Pancreas (tissue), 10 donors: ENCODE measurements around the gene CNOT1. TPM values are rescaled to one million over a fixed set of nuclear protein-coding genes. Genes with fewer than 3 reads are reported as not detected.
A peak's percentile ranks its signal among the peaks of the same experiment; 100 is the strongest.
"Not testable (repeated sequence)": the region's sequence is repeated elsewhere in the genome, so short reads cannot be mapped to it uniquely, and the experiment has no call there.

Source experiments
- ATAC-seq, 4 donors: fragments of 200-7000 bp; cut with Tn5 transposase; one replicate each; pipeline versions ENCODE4 v1.8.0 to v1.9.1; 2020; ENCODE audit warnings: mild to moderate bottlenecking in 4 of 4, moderate library complexity in 4 of 4
- DNase-seq, 6 donors: peaks; one replicate each; pipeline ENCODE4 v3.0.0-alpha.2; 2020
- FAIRE-seq: peaks from 2 replicates; lab custom pipeline; 2012; peaks lifted over from hg19 to GRCh38; lab: Jason Lieb, UNC
- H3K27ac ChIP-seq, 4 donors: fragments of 200-600 bp; sonication (generic); 1 replicate in 3 of 4; 2 replicates in 1 of 4; pipeline versions ENCODE4 v1.5.0 to v1.8.0; 2020
- H3K27me3 ChIP-seq, 4 donors: fragments of 200-600 bp; one replicate each; pipeline ENCODE4 v1.8.0; 2021
- H3K36me3 ChIP-seq, 3 donors: fragments of 200-600 bp; sonication (generic) in 1 of 3; one replicate each; pipeline versions ENCODE4 v1.5.0 to v1.8.0; 2020 to 2021
- H3K4me1 ChIP-seq, 3 donors: fragments of 200-600 bp; one replicate each; pipeline ENCODE4 v1.8.0; 2021
- H3K4me3 ChIP-seq, 4 donors: fragments of 200-600 bp; sonication (generic) in 2 of 4; one replicate each; pipeline versions ENCODE4 v1.5.0 to v1.8.0; 2020 to 2021
- H3K9me3 ChIP-seq, 4 donors: fragments of 200-600 bp; one replicate each; pipeline ENCODE4 v1.8.0; 2021
- CTCF ChIP-seq, 4 donors: fragments of 200-600 bp; sonication (generic) in 3 of 4; IDR thresholded peaks; one replicate each; pipeline versions ENCODE4 v1.5.0 to v1.8.0; 2021; ENCODE audit warnings: antibody characterized with exemption in 4 of 4
- WGBS, 2 donors: extraction: QIAGEN DNeasy Blood & Tissue Kit; methylation state at CpG; one replicate each; pipeline ENCODE4 v1.1.7; 2013; 5-methylcytosine and 5-hydroxymethylcytosine counted together
- intact Hi-C, 3 donors: fragments of 100-400 bp; cut with DNase I; formaldehyde crosslinking; loops; one replicate each; pipeline versions ENCODE4 v1.11.1 to v1.14.2; 2022
- polyA plus RNA-seq, 2 donors: library from polyadenylated mRNA; stranded (reverse); fragments of 200-250 nt; gene quantifications; one replicate each; pipeline ENCODE4 v1.2.3, GENCODE V29; 2013
- total RNA-seq, 6 donors: library from RNA; stranded (reverse); fragmentation: NEBNext Ultra II Directional in 4 of 6; extraction: Animal tissue kit (Norgen Biotek cat#: 25700) in 4 of 6; gene quantifications; one replicate each; pipeline versions ENCODE4 v1.2.1 to v1.2.4, GENCODE V29; 2021 to 2023
- donor health status: healthy with polysubstance abuse.
- donor health status: DM: no; HTN: no; CAD: no; lungs with moderate emphysema.
- donor health status: DM: no; HTN: no; CAD: no.
- donor health status: control.
- donor health status: control.
- donor health status: Bipolar disorder and iron deficiency.
- donor health status: DM: yes; HTN: yes; CAD: no.
- donor health status: DM: no; HTN: no; CAD: no.
- donor health status: DM: no; HTN: no; CAD: no.
- donor health status: DM: yes; HTN: yes; CAD: no.

Gene CNOT1
- total and polyA plus RNA-seq, 8 donors = 24.3 to 84.4 (median 60.0) TPM

GRCh38 chr16:58579587-58579986 is 50.0 kb downstream of the CNOT1 start:
- Histone ChIP-seq H3K9me3 (no peaks in the 10 kb centered on the region), H3K36me3 (peaks cover 5 to 86% (median 35%) of the 10 kb centered on the region in 3 donors), H3K4me1 (no peaks in the 10 kb centered on the region), H3K4me3 (no peak overlapping the region), H3K27ac (no peak overlapping the region), H3K27me3 (no peaks in the 10 kb centered on the region)
- WGBS, 2 donors = 90 to 96% methylated on average over 8 of the region's 8 CpGs
- intact Hi-C loops = no loop called here
- TF ChIP-seq CTCF (IDR thresholded peaks at IDR 0.05) = no peak
- DNase-seq (no peak), FAIRE-seq (no peak), ATAC-seq (no peak)

- ATAC-seq (no peak), DNase-seq (no peak), FAIRE-seq (no peak)
- 67 to 69% methylated on average over 3 of the region's 3 CpGs for WGBS, 2 donors
- Histone ChIP-seq H3K27me3 (no peaks in the 10 kb centered on the region), H3K36me3 (peaks cover 5 to 95% (median 37%) of the 10 kb centered on the region in 3 donors), H3K4me3 (no peak overlapping the region), H3K27ac (no peak overlapping the region), H3K9me3 (no peaks in the 10 kb centered on the region), H3K4me1 (no peaks in the 10 kb centered on the region)
- TF ChIP-seq CTCF (IDR thresholded peaks at IDR 0.05) = no peak
- intact Hi-C loops = no loop called here
Measured at GRCh38 chr16:58578642-58579041, 51.0 kb downstream of the CNOT1 start.

- FAIRE-seq = no peak
- ATAC-seq = peak in 1 of 4 donors; percentile 56
- H3K4me3 ChIP-seq = no peak overlapping the region
- peaks cover 5 to 94% (median 39%) of the 10 kb centered on the region in 3 donors for H3K36me3 ChIP-seq
- no peak overlapping the region for H3K27ac ChIP-seq
- no peaks in the 10 kb centered on the region for H3K27me3 ChIP-seq
- intact Hi-C loops = no loop called here
- no peak for TF ChIP-seq CTCF (IDR thresholded peaks at IDR 0.05)
- H3K4me1 ChIP-seq = no peaks in the 10 kb centered on the region
- H3K9me3 ChIP-seq = no peaks in the 10 kb centered on the region
- 38 to 54% methylated on average over 1 of the region's 1 CpG for WGBS, 2 donors
- DNase-seq = no peak
Measured at GRCh38 chr16:58577141-58577540, 52.5 kb downstream of the CNOT1 start.

DNA sequence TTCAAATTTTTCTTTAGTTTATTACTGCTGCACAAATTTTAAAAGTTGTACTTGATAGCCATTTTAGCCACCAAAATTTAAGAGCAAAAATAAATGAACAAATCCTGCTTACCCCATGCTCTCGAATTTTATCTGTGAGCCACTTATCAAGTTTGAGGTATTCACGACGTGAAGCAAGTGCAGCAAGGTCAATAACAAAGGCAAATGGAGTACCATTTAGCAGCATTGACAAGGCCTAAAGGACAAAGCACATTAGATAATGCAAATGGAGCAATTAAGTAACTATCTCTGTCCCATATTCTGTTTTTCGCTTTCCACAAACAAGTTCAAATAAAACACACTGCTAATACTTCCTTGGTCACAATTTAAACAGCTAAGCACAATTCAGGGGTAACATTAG is 54.7 kb downstream of the CNOT1 start:
- ATAC-seq (no peak), DNase-seq (no peak), FAIRE-seq (no peak)
- H3K27ac ChIP-seq = no peak overlapping the region
- TF ChIP-seq CTCF (IDR thresholded peaks at IDR 0.05) = no peak
- intact Hi-C loops = no loop called here
- no peak overlapping the region for H3K4me3 ChIP-seq
- no peaks in the 10 kb centered on the region for H3K4me1 ChIP-seq
- H3K27me3 ChIP-seq = no peaks in the 10 kb centered on the region
- WGBS, 2 donors = 54 to 64% methylated on average over 4 of the region's 4 CpGs
- peaks cover 5 to 89% (median 26%) of the 10 kb centered on the region in 3 donors for H3K36me3 ChIP-seq
- H3K9me3 ChIP-seq = no peaks in the 10 kb centered on the region

GRCh38 chr16:58565697-58566096 is 63.9 kb downstream of the CNOT1 start:
- H3K4me1 ChIP-seq, intact Hi-C loops, DNase-seq, FAIRE-seq, H3K9me3 ChIP-seq, ATAC-seq, H3K27me3 ChIP-seq, H3K4me3 ChIP-seq, H3K27ac ChIP-seq: not testable (repeated sequence)
- 95 to 100% methylated on average over 4 of the region's 4 CpGs for WGBS, 2 donors
- H3K36me3 ChIP-seq = peaks cover 0 to 38% (median 3%) of the 10 kb centered on the region in 3 donors
